Liver (tissue), 9 donors: ENCODE data around the gene ARL3. TPM values are rescaled to one million over a fixed set of nuclear protein-coding genes. Genes with fewer than 3 reads are reported as not detected.

Experiments used
- DNase-seq: peaks from one replicate; pipeline ENCODE4 v3.0.0-alpha.2; 2017; ENCODE audit warnings: low spot score
- H3K27ac ChIP-seq, 2 donors: one replicate each; pipeline ENCODE4 v1.7.0; 2013; ENCODE audit warnings: inconsistent platforms in 2 of 2, low read length in 2 of 2, control low read depth in 1 of 2, low read depth in 1 of 2, mild to moderate bottlenecking in 1 of 2
- H3K27me3 ChIP-seq, 4 donors: one replicate each; pipeline versions ENCODE4 v1.6.1 to v1.7.0; 2013; ENCODE audit warnings: low read length in 3 of 4, inconsistent platforms in 1 of 4, mild to moderate bottlenecking in 1 of 4, moderate library complexity in 1 of 4; ENCODE audit not compliant: control insufficient read depth in 4 of 4, insufficient read depth in 4 of 4
- H3K36me3 ChIP-seq, 4 donors: one replicate each; pipeline versions ENCODE4 v1.6.1 to v1.7.0; 2013; ENCODE audit warnings: low read length in 3 of 4, mild to moderate bottlenecking in 3 of 4, low read depth in 1 of 4, moderate library complexity in 1 of 4; ENCODE audit not compliant: control insufficient read depth in 4 of 4, insufficient read depth in 3 of 4
- H3K4me1 ChIP-seq, 4 donors: one replicate each; pipeline versions ENCODE4 v1.6.1 to v1.7.0; 2013; ENCODE audit warnings: low read length in 3 of 4, mild to moderate bottlenecking in 3 of 4, moderate library complexity in 1 of 4; ENCODE audit not compliant: control insufficient read depth in 4 of 4, insufficient read depth in 4 of 4
- H3K4me3 ChIP-seq, 3 donors: one replicate each; pipeline versions ENCODE4 v1.6.1 to v1.7.0; 2013; ENCODE audit warnings: low read length in 3 of 3, control low read depth in 1 of 3, low read depth in 1 of 3, mild to moderate bottlenecking in 1 of 3
- H3K9ac ChIP-seq, 2 donors: one replicate each; pipeline ENCODE4 v1.7.0; 2013; ENCODE audit warnings: low read length in 2 of 2, mild to moderate bottlenecking in 2 of 2, moderate library complexity in 2 of 2, control low read depth in 1 of 2, low read depth in 1 of 2
- H3K9me3 ChIP-seq, 4 donors: one replicate each; pipeline versions ENCODE4 v1.6.1 to v1.7.0; 2013; ENCODE audit warnings: low read length in 3 of 4; ENCODE audit not compliant: control insufficient read depth in 4 of 4
- ATF3 ChIP-seq: IDR thresholded peaks from 2 replicates; pipeline ENCODE4 v1.6.1; 2016; ENCODE audit warnings: antibody characterized with exemption
- CTCF ChIP-seq: fragments of 150-350 bp; IDR thresholded peaks from 2 replicates; pipeline ENCODE4 v1.5.1; 2017; ENCODE audit warnings: improper control_type of control experiment, low read depth, low read length; ENCODE audit not compliant: missing input control
- EGR1 ChIP-seq, 2 donors: IDR thresholded peaks; 2 replicates each; pipeline ENCODE4 v1.6.1; 2016 to 2018; ENCODE audit warnings: antibody characterized with exemption in 2 of 2, low read depth in 2 of 2
- FOXA1 ChIP-seq: IDR thresholded peaks from 2 replicates; pipeline ENCODE4 v1.6.1; 2016; ENCODE audit warnings: antibody characterized with exemption
- FOXA2 ChIP-seq: IDR thresholded peaks from 2 replicates; pipeline ENCODE4 v1.6.1; 2016; ENCODE audit warnings: antibody characterized with exemption
- GABPA ChIP-seq, 2 donors: IDR thresholded peaks in 1 of 2; conservative IDR thresholded peaks in 1 of 2; 2 replicates each; pipeline ENCODE4 v1.6.1; 2016; ENCODE audit warnings: antibody characterized with exemption in 2 of 2, mild to moderate bottlenecking in 1 of 2, moderate library complexity in 1 of 2
- HNF4A ChIP-seq, 2 donors: conservative IDR thresholded peaks; 2 replicates each; pipeline ENCODE4 v1.6.1; 2016; ENCODE audit warnings: antibody characterized with exemption in 2 of 2, mild to moderate bottlenecking in 2 of 2
- HNF4G ChIP-seq: IDR thresholded peaks from 2 replicates; pipeline ENCODE4 v1.6.1; 2016; ENCODE audit warnings: antibody characterized with exemption
- JUND ChIP-seq, 2 donors: IDR thresholded peaks; 2 replicates each; pipeline ENCODE4 v1.6.1; 2016; ENCODE audit warnings: antibody characterized with exemption in 2 of 2
- MAX ChIP-seq: IDR thresholded peaks from 2 replicates; pipeline ENCODE4 v1.6.1; 2016; ENCODE audit warnings: antibody characterized with exemption
- RAD21 ChIP-seq, 2 donors: IDR thresholded peaks; 2 replicates each; pipeline ENCODE4 v1.6.1; 2016; ENCODE audit warnings: antibody characterized with exemption in 2 of 2, mild to moderate bottlenecking in 2 of 2
- SP1 ChIP-seq: IDR thresholded peaks from 2 replicates; pipeline ENCODE4 v1.6.1; 2018; ENCODE audit warnings: antibody characterized with exemption, mild to moderate bottlenecking
- TAF1 ChIP-seq: conservative IDR thresholded peaks from 2 replicates; pipeline ENCODE4 v1.6.1; 2016; ENCODE audit warnings: antibody characterized with exemption, mild to moderate bottlenecking
- YY1 ChIP-seq: IDR thresholded peaks from 2 replicates; pipeline ENCODE4 v1.6.1; 2016; ENCODE audit warnings: antibody characterized with exemption, mild to moderate bottlenecking
- ZBTB33 ChIP-seq: IDR thresholded peaks from 2 replicates; pipeline ENCODE4 v1.6.1; 2016; ENCODE audit warnings: antibody characterized with exemption
- WGBS: extraction: QIAGEN DNeasy Blood & Tissue Kit; methylation state at CpG from one replicate; pipeline ENCODE4 v1.1.7; 2013; 5-methylcytosine and 5-hydroxymethylcytosine counted together
- polyA plus RNA-seq, 2 donors: library from polyadenylated mRNA; stranded (reverse) in 1 of 2; unstranded in 1 of 2; fragments of 200-250 nt in 1 of 2; fragments of >200 nt in 1 of 2; fragmentation: Nextera tagmentation in 1 of 2; extraction: Ambion mirVana in 1 of 2; gene quantifications; one replicate each; pipeline versions ENCODE4 v1.2.1 to v1.2.3, GENCODE V29; 2013 to 2015
- total RNA-seq, 2 donors: library from RNA; depleted of rRNA; stranded (reverse); fragments of >200 nt; gene quantifications; one replicate each; pipeline ENCODE4 v1.2.3, GENCODE V29; 2014
- donor health status: healthy.
- donor health status: healthy.
- donor health status: healthy.
- donor health status: healthy.
- donor health status: healthy.

The ARL3 gene
- total and polyA plus RNA-seq, 4 donors = 1.0 to 2.5 (median 2.3) TPM

- no peak for TF ChIP-seq ATF3
- TF ChIP-seq FOXA2 = no peak
- TF ChIP-seq HNF4G = no peak
- TF ChIP-seq ZBTB33 = no peak
- no peak for TF ChIP-seq HNF4A (conservative IDR thresholded peaks at IDR 0.05)
- no peak for TF ChIP-seq GABPA (IDR thresholded peaks at IDR 0.05 in 1 of 2, conservative IDR thresholded peaks at IDR 0.05 in 1 of 2)
- no peak for TF ChIP-seq JUND (IDR thresholded peaks at IDR 0.05)
Observed at GRCh38 chr10:102653060-102653459, 61.1 kb downstream of the ARL3 start (continued).

- Histone ChIP-seq H3K36me3 (peaks cover 15 to 43% (median 28%) of the 10 kb centered on the region in 4 donors), H3K9ac (no peak overlapping the region), H3K27me3 (no peaks in the 10 kb centered on the region), H3K9me3 (no peaks in the 10 kb centered on the region), H3K4me3 (no peak overlapping the region), H3K27ac (no peak overlapping the region), H3K4me1 (peaks cover 24 to 52% (median 29%) of the 10 kb centered on the region in 4 donors)
- WGBS = 83% methylated on average over 12 of the region's 12 CpGs
- TF ChIP-seq RAD21 (IDR thresholded peaks at IDR 0.05) (no peak), EGR1 (IDR thresholded peaks at IDR 0.05; ENCODE audit: low read depth in 2 of 2) (no peak), JUND (IDR thresholded peaks at IDR 0.05) (no peak), GABPA (IDR thresholded peaks at IDR 0.05 in 1 of 2, conservative IDR thresholded peaks at IDR 0.05 in 1 of 2) (no peak), FOXA1 (no peak), FOXA2 (no peak), HNF4A (conservative IDR thresholded peaks at IDR 0.05) (no peak), CTCF (no peak), SP1 (no peak), YY1 (no peak), MAX (no peak), TAF1 (no peak), ZBTB33 (no peak), HNF4G (no peak)
- DNase-seq = no peak
Observed at GRCh38 chr10:102652170-102652916, 61.9 kb downstream of the ARL3 start.
